HCT116 (cell line): Measurements from ENCODE around the gene FMNL1. TPM values are rescaled to one million over a fixed set of nuclear protein-coding genes. Genes with fewer than 3 reads are reported as not detected.

ENCODE experiments used
- ATAC-seq: fragments of 200-7000 bp; cut with Tn5 transposase; 2 replicates; pipeline ENCODE4 v1.9.1; 2020; ENCODE audit warnings: mild to moderate bottlenecking, moderate library complexity
- BruUV-seq: library from RNA; stranded (reverse); fragments of 400-500 nt; replicated peaks from 2 replicates; lab custom pipeline; 2021; lab: Mats Ljungman, UMichigan
- CTCF ChIA-PET: fragments of 300-600 bp; sonication (Branson Sonifier 250); formaldehyde crosslinking; loops from one replicate; lab custom pipeline; 2021; ENCODE audit warnings: antibody characterized with exemption; lab: Charles Lee
- POLR2A ChIA-PET: fragments of 300-600, 350-600 bp; sonication (Branson Sonifier 250); formaldehyde crosslinking; loops from one replicate; lab custom pipeline; 2021; ENCODE audit warnings: antibody characterized with exemption; lab: Charles Lee
- RAD21 ChIA-PET, 2 experiments: fragments of 300-600 bp; sonication (Branson Sonifier 250); formaldehyde crosslinking; loops; one replicate each; lab custom pipeline; 2023; ENCODE audit warnings: low total read pairs in 2 of 2; ENCODE audit not compliant: uncharacterized antibody in 2 of 2, unreplicated experiment in 2 of 2, low non-redundant PET in 1 of 2; lab: Charles Lee
- DNase-seq: peaks from one replicate; pipeline ENCODE4 v3.0.0-alpha.2; 2010; ENCODE audit warnings: low read depth, low spot score
- H2AFZ ChIP-seq: fragments of 200-600 bp; shearing (Covaris generic), sonication (generic); 2 replicates; pipeline ENCODE4 v1.6.1; 2017; ENCODE audit warnings: low read depth, mixed run types, mixed read lengths, antibody characterized with exemption, low read length; ENCODE audit not compliant: poor library complexity, severe bottlenecking
- H3K27ac ChIP-seq: 2 replicates; pipeline ENCODE4 v1.5.1; 2012; ENCODE audit warnings: low read depth, low read length
- H3K27me3 ChIP-seq: fragments of 200-600 bp; sonication (generic); 2 replicates; pipeline ENCODE4 v1.6.1; 2016; ENCODE audit warnings: mixed run types, low read length, mixed read lengths; ENCODE audit not compliant: insufficient read depth
- H3K36me3 ChIP-seq, 2 experiments: fragments of 200-500 bp in 1 of 2; fragments of 200-600 bp in 1 of 2; sonication (Bioruptor generic) in 1 of 2; sonication (generic) in 1 of 2; 2 replicates each; pipeline versions ENCODE4 v1.5.1 to v1.6.1; 2014 to 2016; ENCODE audit warnings: low read length in 2 of 2, inconsistent platforms in 1 of 2, mixed read lengths in 1 of 2, mixed run types in 1 of 2; ENCODE audit not compliant: insufficient read depth in 2 of 2, control insufficient read depth in 1 of 2
- H3K4me1 ChIP-seq, 2 experiments: fragments of 200-600 bp in 1 of 2; sonication (generic) in 1 of 2; 2 replicates each; pipeline versions ENCODE4 v1.5.1 to v1.6.1; 2012 to 2017; ENCODE audit warnings: low read length in 2 of 2, inconsistent platforms in 1 of 2, mild to moderate bottlenecking in 1 of 2, mixed read lengths in 1 of 2, mixed run types in 1 of 2, moderate library complexity in 1 of 2; ENCODE audit not compliant: insufficient read depth in 2 of 2, control insufficient read depth in 1 of 2
- H3K4me2 ChIP-seq: fragments of 200-600 bp; sonication (generic); 2 replicates; pipeline ENCODE4 v1.6.1; 2017; ENCODE audit warnings: mixed run types, low read length, mixed read lengths
- H3K4me3 ChIP-seq, 2 experiments: fragments of 200-600 bp in 1 of 2; sonication (generic) in 1 of 2; replicated peaks in 1 of 2; 2 replicates each; pipeline ENCODE4 v1.5.1; 2011 to 2016; ENCODE audit warnings: low read length in 2 of 2, control low read depth in 1 of 2, low read depth in 1 of 2, mild to moderate bottlenecking in 1 of 2, mixed read lengths in 1 of 2, mixed run types in 1 of 2
- H3K79me2 ChIP-seq: fragments of 200-600 bp; sonication (generic); 2 replicates; pipeline ENCODE4 v1.6.1; 2017; ENCODE audit warnings: mild to moderate bottlenecking, mixed run types, low read length, moderate library complexity, mixed read lengths; ENCODE audit not compliant: insufficient read depth
- H3K9ac ChIP-seq: fragments of 200-600 bp; sonication (generic); 2 replicates; pipeline ENCODE4 v1.6.1; 2016; ENCODE audit warnings: low read length, mixed read lengths
- H3K9me2 ChIP-seq: fragments of 200-600 bp; sonication (generic), shearing (Covaris generic); 2 replicates; pipeline ENCODE4 v1.6.1; 2017; ENCODE audit warnings: mixed run types, mild to moderate bottlenecking, moderate library complexity; ENCODE audit not compliant: insufficient read depth
- H3K9me3 ChIP-seq, 2 experiments: fragments of 200-500 bp in 1 of 2; fragments of 200-600 bp in 1 of 2; sonication (Bioruptor generic) in 1 of 2; sonication (generic) in 1 of 2; 2 replicates each; pipeline ENCODE4 v1.6.1; 2014 to 2017; ENCODE audit warnings: low read length in 2 of 2, mixed read lengths in 2 of 2, inconsistent platforms in 1 of 2, low read depth in 1 of 2, mild to moderate bottlenecking in 1 of 2, mixed run types in 1 of 2, moderate library complexity in 1 of 2; ENCODE audit not compliant: control insufficient read depth in 1 of 2, insufficient read depth in 1 of 2
- H4K20me1 ChIP-seq: fragments of 200-600 bp; sonication (generic), shearing (Covaris generic); 2 replicates; pipeline ENCODE4 v1.6.1; 2017; ENCODE audit warnings: mixed run types, mild to moderate bottlenecking, moderate library complexity; ENCODE audit not compliant: insufficient read depth
- CBX3 ChIP-seq: IDR thresholded peaks from 2 replicates; pipeline ENCODE4 v1.6.1; 2012; ENCODE audit warnings: low read depth
- EGR1 ChIP-seq: IDR thresholded peaks from 2 replicates; pipeline ENCODE4 v1.6.1; 2012; ENCODE audit warnings: low read depth
- EZH2 ChIP-seq: fragments of 200-600 bp; sonication (generic); IDR thresholded peaks from 2 replicates; pipeline ENCODE4 v1.6.1; 2017; ENCODE audit warnings: antibody characterized with exemption, mixed run types
- EZH2phosphoT487 ChIP-seq: fragments of 200-600 bp; IDR thresholded peaks from 2 replicates; pipeline ENCODE4 v1.6.1; 2018; ENCODE audit warnings: antibody characterized with exemption, borderline replicate concordance
- FOSL1 ChIP-seq: IDR thresholded peaks from 2 replicates; pipeline ENCODE4 v1.6.1; 2012; ENCODE audit warnings: low read depth
- JUND ChIP-seq: IDR thresholded peaks from 2 replicates; pipeline ENCODE4 v1.6.1; 2012
- RAD21 ChIP-seq: IDR thresholded peaks from 2 replicates; pipeline ENCODE4 v1.6.1; 2012; ENCODE audit warnings: low read depth, mild to moderate bottlenecking
- SRF ChIP-seq: IDR thresholded peaks from 2 replicates; pipeline ENCODE4 v1.6.1; 2012; ENCODE audit warnings: low read depth
- YY1 ChIP-seq: IDR thresholded peaks from 2 replicates; pipeline ENCODE4 v1.6.1; 2011; ENCODE audit warnings: low read length, low read depth, moderate library complexity, mild to moderate bottlenecking; ENCODE audit not compliant: insufficient replicate concordance; ENCODE audit errors: extremely low read depth
- ZFX ChIP-seq: fragments of 450-650 bp; IDR thresholded peaks from 2 replicates; pipeline ENCODE4 v1.6.1; 2017
- ZNF274 ChIP-seq: fragments of 200-500 bp; sonication (Bioruptor generic); IDR thresholded peaks from 2 replicates; pipeline ENCODE4 v1.6.1; 2014; ENCODE audit warnings: mild to moderate bottlenecking, low read depth, low read length, inconsistent platforms
- intact Hi-C: fragments of 100-400 bp; cut with micrococcal nuclease; formaldehyde crosslinking; loops from 2 replicates; pipeline ENCODE4 v1.10.0; 2022
- total RNA-seq: library from RNA; stranded (reverse); gene quantifications from one replicate; pipeline ENCODE4 v1.2.1, GENCODE V29; 2021; ENCODE audit not compliant: unreplicated experiment
- TF ChIP-seq, protein P1 (sequence below): IDR thresholded peaks from 2 replicates; pipeline ENCODE4 v1.6.1; 2012; ENCODE audit warnings: low read depth
- TF ChIP-seq, protein P2 (sequence below): IDR thresholded peaks from 2 replicates; pipeline ENCODE4 v1.6.1; 2011; ENCODE audit warnings: mild to moderate bottlenecking, low read length, moderate library complexity; ENCODE audit not compliant: insufficient replicate concordance; ENCODE audit errors: extremely low read depth

FMNL1 gene
- total RNA-seq, 1 experiment from 2014 or later = 8.2 TPM

DNA sequence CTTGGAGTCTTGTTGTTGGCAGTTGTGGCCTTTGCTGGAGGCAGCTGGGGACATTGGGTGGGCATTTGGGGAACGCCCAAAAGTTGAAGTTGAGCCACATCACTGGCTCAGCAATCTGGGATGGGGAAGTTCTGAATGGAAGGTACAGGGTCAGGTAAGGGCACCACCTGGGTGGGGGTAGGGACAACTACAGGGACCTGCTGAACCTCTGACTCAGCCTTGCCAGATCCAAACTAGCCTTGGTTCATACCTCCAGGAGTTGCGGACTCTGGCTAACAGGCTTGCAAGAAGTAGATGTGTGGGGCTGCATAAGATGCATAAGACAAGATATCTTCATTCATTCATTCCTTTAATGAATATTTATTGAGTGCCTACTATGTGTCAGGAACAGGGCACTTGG lies 16.0 kb downstream of the FMNL1 start:
- RAD21 ChIA-PET = no interaction called here
- no peak overlapping the region for H3K4me2 ChIP-seq
- POLR2A ChIA-PET = no interaction called here
- TF ChIP-seq YY1 (no peak), FOSL1 (no peak), EGR1 (no peak), ZNF274 (no peak), CBX3 (no peak), EZH2phosphoT487 (no peak), ZFX (no peak), SRF (no peak), EZH2 (no peak), RAD21 (no peak), JUND (no peak)
- TF ChIP-seq, protein P1, sequence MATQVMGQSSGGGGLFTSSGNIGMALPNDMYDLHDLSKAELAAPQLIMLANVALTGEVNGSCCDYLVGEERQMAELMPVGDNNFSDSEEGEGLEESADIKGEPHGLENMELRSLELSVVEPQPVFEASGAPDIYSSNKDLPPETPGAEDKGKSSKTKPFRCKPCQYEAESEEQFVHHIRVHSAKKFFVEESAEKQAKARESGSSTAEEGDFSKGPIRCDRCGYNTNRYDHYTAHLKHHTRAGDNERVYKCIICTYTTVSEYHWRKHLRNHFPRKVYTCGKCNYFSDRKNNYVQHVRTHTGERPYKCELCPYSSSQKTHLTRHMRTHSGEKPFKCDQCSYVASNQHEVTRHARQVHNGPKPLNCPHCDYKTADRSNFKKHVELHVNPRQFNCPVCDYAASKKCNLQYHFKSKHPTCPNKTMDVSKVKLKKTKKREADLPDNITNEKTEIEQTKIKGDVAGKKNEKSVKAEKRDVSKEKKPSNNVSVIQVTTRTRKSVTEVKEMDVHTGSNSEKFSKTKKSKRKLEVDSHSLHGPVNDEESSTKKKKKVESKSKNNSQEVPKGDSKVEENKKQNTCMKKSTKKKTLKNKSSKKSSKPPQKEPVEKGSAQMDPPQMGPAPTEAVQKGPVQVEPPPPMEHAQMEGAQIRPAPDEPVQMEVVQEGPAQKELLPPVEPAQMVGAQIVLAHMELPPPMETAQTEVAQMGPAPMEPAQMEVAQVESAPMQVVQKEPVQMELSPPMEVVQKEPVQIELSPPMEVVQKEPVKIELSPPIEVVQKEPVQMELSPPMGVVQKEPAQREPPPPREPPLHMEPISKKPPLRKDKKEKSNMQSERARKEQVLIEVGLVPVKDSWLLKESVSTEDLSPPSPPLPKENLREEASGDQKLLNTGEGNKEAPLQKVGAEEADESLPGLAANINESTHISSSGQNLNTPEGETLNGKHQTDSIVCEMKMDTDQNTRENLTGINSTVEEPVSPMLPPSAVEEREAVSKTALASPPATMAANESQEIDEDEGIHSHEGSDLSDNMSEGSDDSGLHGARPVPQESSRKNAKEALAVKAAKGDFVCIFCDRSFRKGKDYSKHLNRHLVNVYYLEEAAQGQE = no peak
- TF ChIP-seq, protein P2, sequence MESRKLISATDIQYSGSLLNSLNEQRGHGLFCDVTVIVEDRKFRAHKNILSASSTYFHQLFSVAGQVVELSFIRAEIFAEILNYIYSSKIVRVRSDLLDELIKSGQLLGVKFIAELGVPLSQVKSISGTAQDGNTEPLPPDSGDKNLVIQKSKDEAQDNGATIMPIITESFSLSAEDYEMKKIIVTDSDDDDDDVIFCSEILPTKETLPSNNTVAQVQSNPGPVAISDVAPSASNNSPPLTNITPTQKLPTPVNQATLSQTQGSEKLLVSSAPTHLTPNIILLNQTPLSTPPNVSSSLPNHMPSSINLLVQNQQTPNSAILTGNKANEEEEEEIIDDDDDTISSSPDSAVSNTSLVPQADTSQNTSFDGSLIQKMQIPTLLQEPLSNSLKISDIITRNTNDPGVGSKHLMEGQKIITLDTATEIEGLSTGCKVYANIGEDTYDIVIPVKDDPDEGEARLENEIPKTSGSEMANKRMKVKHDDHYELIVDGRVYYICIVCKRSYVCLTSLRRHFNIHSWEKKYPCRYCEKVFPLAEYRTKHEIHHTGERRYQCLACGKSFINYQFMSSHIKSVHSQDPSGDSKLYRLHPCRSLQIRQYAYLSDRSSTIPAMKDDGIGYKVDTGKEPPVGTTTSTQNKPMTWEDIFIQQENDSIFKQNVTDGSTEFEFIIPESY = no peak
- CTCF ChIA-PET = no interaction called here
- H3K9me3 ChIP-seq = no peaks in the 10 kb centered on the region
- no peak overlapping the region for H3K27ac ChIP-seq
- no peaks in the 10 kb centered on the region for H3K9me2 ChIP-seq
- H3K4me3 ChIP-seq = no peak overlapping the region
- H3K36me3 ChIP-seq = no peaks in the 10 kb centered on the region
- H2AFZ ChIP-seq = no peak overlapping the region
- ATAC-seq (no peak), DNase-seq (no peak)
- no peaks in the 10 kb centered on the region for H3K79me2 ChIP-seq
- intact Hi-C loops = no loop called here
- peaks cover 0 to 3% of the 10 kb centered on the region in 2 experiments; a peak in 1 of 4 replicates for H3K4me1 ChIP-seq
- BruUV-seq = no TSS peak
- no peak overlapping the region for H3K9ac ChIP-seq
- H4K20me1 ChIP-seq = no peaks in the 10 kb centered on the region
- H3K27me3 ChIP-seq = no peaks in the 10 kb centered on the region
